ENCODE data around the gene RBM45. TPM values are rescaled to one million over a fixed set of nuclear protein-coding genes. Genes with fewer than 3 reads are reported as not detected.

Gene RBM45
- total RNA-seq, 4 donors from 2014 or later: 7.0 to 14.1 (median 9.7) TPM

GRCh38 chr2:178072000-178072382 is 40.2 kb upstream of the RBM45 start:
- TF ChIP-seq CTCF (IDR thresholded peaks at IDR 0.05; ENCODE audit: low read depth): no peak

GRCh38 chr2:178072383-178073301 is 39.6 kb upstream of the RBM45 start, which contains the start of gene PDE11A:
Gene PDE11A (minus strand): TSS chr2:178072777. CDS start chr2:178072437, 340 bp downstream.
- no peak for TF ChIP-seq CTCF (IDR thresholded peaks at IDR 0.05; ENCODE audit: low read depth)

GRCh38 chr2:178074123-178075005 is 37.9 kb upstream of the RBM45 start:
- no peak for TF ChIP-seq CTCF (IDR thresholded peaks at IDR 0.05; ENCODE audit: low read depth)

- no peak for TF ChIP-seq CTCF (IDR thresholded peaks at IDR 0.05; ENCODE audit: low read depth)
Observed at GRCh38 chr2:178075006-178075326, 37.3 kb upstream of the RBM45 start.

GRCh38 chr2:178076130-178076529 is 36.1 kb upstream of the RBM45 start:
- no peak for TF ChIP-seq CTCF (IDR thresholded peaks at IDR 0.05; ENCODE audit: low read depth)

- TF ChIP-seq CTCF (IDR thresholded peaks at IDR 0.05; ENCODE audit: low read depth): no peak
Observed at GRCh38 chr2:178082408-178083045, 29.7 kb upstream of the RBM45 start.

Data from subcutaneous adipose tissue (tissue), 4 donors.